ENCODE measurements around the gene KRT222. TPM values are rescaled to one million over a fixed set of nuclear protein-coding genes. Genes with fewer than 3 reads are reported as not detected.

KRT222 gene
- total and polyA plus RNA-seq, 2 of the 13 experiments (the other 11 are each of a cell fraction or from before 2014, with no cell fraction given): not detected

GRCh38 chr17:40606548-40607353 lies 58.2 kb downstream of the KRT222 start:
- DNase-seq (ENCODE audit: low spot score) (no peak), FAIRE-seq (no peak), ATAC-seq (no peak)
- H3K79me2 ChIP-seq (ENCODE audit: insufficient read depth, low read length): no peaks in the 10 kb centered on the region
- WGBS (ENCODE audit: low lambda C conversion rate): 17% methylated on average over 8 of the region's 10 CpGs
- POLR2A ChIA-PET: no interaction called here
- no peaks in the 10 kb centered on the region for H3K36me3 ChIP-seq (replicated peaks in 1 of 2; ENCODE audit: control insufficient read depth in 1 of 2, insufficient read depth in 2 of 2, low read length in 2 of 2)
- H3K9ac ChIP-seq (ENCODE audit: insufficient read depth, low read depth, low read length): no peak overlapping the region
- CTCF ChIA-PET (ENCODE audit: low intra/inter-chr PET ratio, low total read pairs): no interaction called here
- peaks cover 9% of the 10 kb centered on the region for H3K4me1 ChIP-seq (ENCODE audit: insufficient read depth, low read length)
- no peak overlapping the region for H3K4me2 ChIP-seq (ENCODE audit: low read depth, low read length)
- intact Hi-C loops (cut with micrococcal nuclease; ENCODE audit: unreplicated experiment) (no loop called here), in situ Hi-C loops (cut with HindIII; ENCODE audit: extremely low pct_ligation_motif_present, low pct_unique_long_range_greater_than_20kb) (no loop called here)
- H3K9me3 ChIP-seq (ENCODE audit: low read length): no peaks in the 10 kb centered on the region
- H3K27me3 ChIP-seq (ENCODE audit: control insufficient read depth in 1 of 2, insufficient read depth in 2 of 2, low read length in 2 of 2): peaks cover 1 to 11% of the 10 kb centered on the region in 2 experiments; a peak in 4 of 5 replicates
- H3K4me3 ChIP-seq (replicated peaks in 1 of 3; ENCODE audit: insufficient read depth in 1 of 3, low read depth in 2 of 3, low read length in 3 of 3): no peak overlapping the region
- H4K20me1 ChIP-seq (ENCODE audit: insufficient read depth, low read length): no peaks in the 10 kb centered on the region
- no TSS peak for BruUV-seq (replicated peaks)
- no peak overlapping the region for H3K27ac ChIP-seq (ENCODE audit: extremely low read length, insufficient read depth, low read length)
- no peak overlapping the region for H2AFZ ChIP-seq (ENCODE audit: low read length)
- TF ChIP-seq ZNF747 (CRISPR knock-in tag; IDR thresholded peaks at IDR 0.05; ENCODE audit: borderline replicate concordance): no peak
- no peak for TF ChIP-seq PHF21A (CRISPR knock-in tag; IDR thresholded peaks at IDR 0.05)
- TF ChIP-seq MED8 (CRISPR knock-in tag; IDR thresholded peaks at IDR 0.05; ENCODE audit: insufficient replicate concordance): no peak
- TF ChIP-seq NCOA5 (CRISPR knock-in tag; IDR thresholded peaks at IDR 0.05): no peak
- no peak for TF ChIP-seq ZNF777 (CRISPR knock-in tag; IDR thresholded peaks at IDR 0.05)
- no peak for TF ChIP-seq PRDM15 (CRISPR knock-in tag; IDR thresholded peaks at IDR 0.05)
- no peak for TF ChIP-seq ZEB1 (IDR thresholded peaks at IDR 0.05; ENCODE audit: insufficient replicate concordance, low read depth)
- no peak for TF ChIP-seq SKIL (CRISPR knock-in tag; IDR thresholded peaks at IDR 0.05; ENCODE audit: borderline replicate concordance)
- TF ChIP-seq GFI1 (CRISPR knock-in tag; IDR thresholded peaks at IDR 0.05; ENCODE audit: borderline replicate concordance): no peak
- TF ChIP-seq U2AF1 (optimal IDR thresholded peaks at IDR 0.05; ENCODE audit: low read depth, low read length): no peak
- no peak for TF ChIP-seq GPBP1L1 (CRISPR knock-in tag; IDR thresholded peaks at IDR 0.05)
- no peak for TF ChIP-seq ZNF672 (CRISPR knock-in tag; IDR thresholded peaks at IDR 0.05)
- no peak for TF ChIP-seq HBP1 (CRISPR knock-in tag; IDR thresholded peaks at IDR 0.05; ENCODE audit: low read depth)
- no peak for TF ChIP-seq HOXA5 (CRISPR knock-in tag; IDR thresholded peaks at IDR 0.05)
- TF ChIP-seq IRX3 (CRISPR knock-in tag; IDR thresholded peaks at IDR 0.05; ENCODE audit: borderline replicate concordance, low read depth): no peak

Data from HepG2 (cell line).